A549 (cell line): ENCODE results near the gene ACOD1. TPM values are rescaled to one million over a fixed set of nuclear protein-coding genes. Genes with fewer than 3 reads are reported as not detected.

Source experiments
- ATAC-seq, 2 experiments: fragments of 200-7000 bp in 1 of 2; fragments of >200 bp in 1 of 2; cut with Nextera tagmentation in 1 of 2; cut with Tn5 transposase in 1 of 2; 3 replicates each; pipeline versions ENCODE4 v1.8.0 to v1.9.1; 2018 to 2020; ENCODE audit warnings: mild to moderate bottlenecking in 1 of 2, moderate library complexity in 1 of 2
- CTCF ChIA-PET: fragments of 300-600 bp; sonication (Branson Sonifier 250); formaldehyde crosslinking; extraction: SDS; loops from one replicate; lab custom pipeline; 2021; ENCODE audit warnings: antibody characterized with exemption, inconsistent platforms; lab: Yijun Ruan, JAX
- POLR2A ChIA-PET: fragments of 350-600 bp; formaldehyde crosslinking; extraction: SDS; loops from one replicate; lab custom pipeline; 2021; ENCODE audit warnings: antibody characterized with exemption, inconsistent platforms; lab: Yijun Ruan, JAX
- DNase-seq, 2 experiments: peaks; one replicate each; pipeline versions ENCODE4 v3.0.0 to v3.0.0-alpha.2; 2011 to 2016; ENCODE audit warnings: low read depth in 1 of 2, low spot score in 1 of 2
- FAIRE-seq: peaks from 2 replicates; lab custom pipeline; 2011; peaks lifted over from hg19 to GRCh38; lab: Jason Lieb, UNC
- H3K27ac ChIP-seq, 2 experiments: fragments of >200 bp; sonication (Bioruptor Twin); formaldehyde crosslinking; 3 replicates each; pipeline ENCODE4 v1.5.1; 2016 to 2017
- H3K4me1 ChIP-seq: fragments of >200 bp; sonication (Bioruptor Twin); formaldehyde crosslinking; 3 replicates; pipeline ENCODE4 v1.6.1; 2016
- H3K4me2 ChIP-seq: fragments of >200 bp; sonication (Bioruptor Twin); formaldehyde crosslinking; 3 replicates; pipeline ENCODE4 v1.6.1; 2016
- H3K4me3 ChIP-seq: fragments of >200 bp; sonication (Bioruptor Twin); formaldehyde crosslinking; 3 replicates; pipeline ENCODE4 v1.5.1; 2016
- H3K9me3 ChIP-seq: fragments of >200 bp; sonication (Bioruptor Twin); formaldehyde crosslinking; 3 replicates; pipeline ENCODE4 v1.6.1; 2016
- BCL3 ChIP-seq: fragments of >200 bp; sonication (Bioruptor Twin); formaldehyde crosslinking; IDR thresholded peaks from 3 replicates; pipeline ENCODE4 v1.6.1; 2016
- CEBPB ChIP-seq, 2 experiments: fragments of >200 bp in 1 of 2; sonication (Bioruptor Twin) in 1 of 2; formaldehyde crosslinking in 1 of 2; IDR thresholded peaks; 2 replicates each; pipeline ENCODE4 v1.6.1; 2012 to 2016
- CHD2 ChIP-seq: fragments of 150-350 bp; IDR thresholded peaks from 2 replicates; pipeline ENCODE4 v1.6.1; 2014; ENCODE audit warnings: low read length; ENCODE audit not compliant: partially characterized antibody
- E2F6 ChIP-seq: IDR thresholded peaks from 2 replicates; pipeline ENCODE4 v1.6.1; 2012; ENCODE audit warnings: low read depth, borderline replicate concordance
- HOXB13 ChIP-seq: fragments of 250-450 bp; sonication (Bioruptor Pico); IDR thresholded peaks from 2 replicates; pipeline ENCODE4 v1.5.0; 2020; ENCODE audit warnings: low read depth, mild to moderate bottlenecking, moderate library complexity
- JUN ChIP-seq, 2 experiments: fragments of >200 bp; sonication (Bioruptor Twin); formaldehyde crosslinking; IDR thresholded peaks; 2 replicates in 1 of 2; 3 replicates in 1 of 2; pipeline ENCODE4 v1.6.1; 2016 to 2017
- KDM5A ChIP-seq: fragments of 200-600 bp; sonication (generic); IDR thresholded peaks from 2 replicates; pipeline ENCODE4 v1.6.1; 2016; ENCODE audit warnings: antibody characterized with exemption, mild to moderate bottlenecking
- MAX ChIP-seq: IDR thresholded peaks from 2 replicates; pipeline ENCODE4 v1.6.1; 2012
- NFE2L2 ChIP-seq: fragments of 150-350 bp; conservative IDR thresholded peaks from 2 replicates; pipeline ENCODE4 v1.6.1; 2014; ENCODE audit warnings: low read length
- NR3C1 ChIP-seq: fragments of >200 bp; sonication (Bioruptor Twin); formaldehyde crosslinking; IDR thresholded peaks from 3 replicates; pipeline ENCODE4 v1.6.1; 2017
- PHF8 ChIP-seq: fragments of 200-600 bp; sonication (generic); IDR thresholded peaks from 2 replicates; pipeline ENCODE4 v1.6.1; 2016; ENCODE audit warnings: low read depth, mild to moderate bottlenecking, antibody characterized with exemption, moderate library complexity, borderline replicate concordance
- POLR2A ChIP-seq: IDR thresholded peaks from 2 replicates; pipeline ENCODE4 v1.6.1; 2012; ENCODE audit warnings: mild to moderate bottlenecking, low read length
- RAD21 ChIP-seq, 2 experiments: fragments of >200 bp in 1 of 2; sonication (Bioruptor Twin) in 1 of 2; formaldehyde crosslinking in 1 of 2; IDR thresholded peaks in 1 of 2; conservative IDR thresholded peaks in 1 of 2; 2 replicates in 1 of 2; 3 replicates in 1 of 2; pipeline ENCODE4 v1.6.1; 2012 to 2018; ENCODE audit warnings: inconsistent platforms in 1 of 2
- RARB ChIP-seq: fragments of 250-450 bp; sonication (Bioruptor Pico); IDR thresholded peaks from 2 replicates; pipeline ENCODE4 v1.8.0; 2021; ENCODE audit warnings: mild to moderate bottlenecking, moderate library complexity
- RFX5 ChIP-seq: fragments of 450-650 bp; IDR thresholded peaks from 2 replicates; pipeline ENCODE4 v1.7.1; 2014; ENCODE audit warnings: antibody characterized with exemption, mild to moderate bottlenecking, moderate library complexity
- RNF2 ChIP-seq: fragments of 200-600 bp; sonication (generic); IDR thresholded peaks from 2 replicates; pipeline ENCODE4 v1.6.1; 2016; ENCODE audit warnings: low read depth, mild to moderate bottlenecking, antibody characterized with exemption, moderate library complexity, borderline replicate concordance
- TP53 ChIP-seq: fragments of 250-450 bp; sonication (Bioruptor Pico); IDR thresholded peaks from 2 replicates; pipeline ENCODE4 v1.5.0; 2021; ENCODE audit warnings: mild to moderate bottlenecking, moderate library complexity
- USF2 ChIP-seq: fragments of 450-650 bp; IDR thresholded peaks from 2 replicates; pipeline ENCODE4 v1.6.1; 2014; ENCODE audit warnings: antibody characterized with exemption
- WGBS: methylation state at CpG from one replicate; pipeline ENCODE4 v1.1.6; 2017; ENCODE audit errors: missing lambda C conversion rate; 5-methylcytosine and 5-hydroxymethylcytosine counted together
- polyA plus RNA-seq, 4 experiments: library from polyadenylated mRNA; depleted of rRNA in 3 of 4; stranded (reverse); fragments of >200 nt; fragmentation: RNase III in 1 of 4; extraction: RNeasy Plus Mini Kit Qiagen cat#74134 plus additional on column Dnase treatment in 1 of 4; gene quantifications; 2 replicates in 3 of 4; 3 replicates in 1 of 4; pipeline ENCODE4 v1.2.3, GENCODE V29; 2011 to 2017

Gene ACOD1
- polyA plus RNA-seq, 2 of the 4 experiments (the other 2 are of a cell fraction): not detected

- DNase-seq (no peak), FAIRE-seq (no peak), ATAC-seq (no peak)
- TF ChIP-seq TP53 (CRISPR knock-in tag): no peak
- 67% methylated on average over 5 of the region's 5 CpGs for WGBS
- H3K9me3 ChIP-seq: no peaks in the 10 kb centered on the region
- CTCF ChIA-PET: no interaction called here
- POLR2A ChIA-PET: no interaction called here
- H3K27ac ChIP-seq: no peak overlapping the region
- H3K4me2 ChIP-seq: no peak overlapping the region
- H3K4me3 ChIP-seq: no peak overlapping the region
- H3K4me1 ChIP-seq: no peaks in the 10 kb centered on the region
Observed at GRCh38 chr13:76983676-76984075, 35.4 kb downstream of the ACOD1 start.

GRCh38 chr13:76991432-76991795 lies 43.1 kb downstream of the ACOD1 start:
- WGBS: 55% methylated on average over 15 of the region's 15 CpGs
- Histone ChIP-seq H3K27ac (peak overlapping the region; percentile 90 to 96), H3K4me2 (peak overlapping the region; percentile 86), H3K4me3 (peak overlapping the region; percentile 83), H3K9me3 (no peaks in the 10 kb centered on the region), H3K4me1 (peaks cover 8% of the 10 kb centered on the region; the same call in 1 of the 3 replicates)
- no peak for FAIRE-seq
- no peak for DNase-seq
- ChIA-PET POLR2A (interaction anchor here (0.9 to 2.9 kb wide), 3 partner anchors 14 to 280 kb away, joined by 3 to 10 read pairs (median 4); partner anchors contain the start of gene FBXL3), CTCF (interaction anchor here (2.2 to 2.6 kb wide), 2 partner anchors 11 kb away, joined by 5 to 14 read pairs; no protein-coding TSS in a partner anchor)
- ATAC-seq: peak in 1 of 2 experiments; percentile 21; a peak in 2 of 6 replicates
- TF ChIP-seq RARB (CRISPR knock-in tag) (no peak), NFE2L2 (no peak), CHD2 (no peak), RNF2 (no peak), NR3C1 (no peak), USF2 (no peak), KDM5A (no peak), HOXB13 (CRISPR knock-in tag) (no peak), RAD21 (conservative IDR thresholded peaks at IDR 0.05 in 1 of 2, IDR thresholded peaks at IDR 0.05 in 1 of 2) (no peak)
- TF ChIP-seq, all 56 proteins: peak for 0

- peak within 1 kb of the TSS; percentile 86 for H3K4me2 ChIP-seq
- POLR2A ChIA-PET: interaction anchor here (0.9 to 2.9 kb wide), 3 partner anchors 14 to 280 kb away, joined by 3 to 10 read pairs (median 4); partner anchors contain the start of gene FBXL3
- peaks cover 8% of the 10 kb centered on the region; the same call in 1 of the 3 replicates for H3K4me1 ChIP-seq
- peak within 1 kb of the TSS; percentile 90 to 96 for H3K27ac ChIP-seq
- ATAC-seq: peak; percentile 99
- TF ChIP-seq JUN (IDR thresholded peaks at IDR 0.05) (peak; percentile 35 to 60; a peak in 2 of 5 replicates), E2F6 (peak; percentile 80), POLR2A (peak; percentile 79), CEBPB (IDR thresholded peaks at IDR 0.05) (no peak), USF2 (no peak), MAX (peak; percentile 81), RFX5 (no peak), PHF8 (peak; percentile 85; the same call in 1 of the 2 replicates), BCL3 (peak; percentile 70; the same call in 2 of the 3 replicates)
- H3K4me3 ChIP-seq: peak within 1 kb of the TSS; percentile 83
- FAIRE-seq: no peak
- CTCF ChIA-PET: interaction anchor here (2.2 kb wide), 1 partner anchor 10 kb away, joined by 5 read pairs; no protein-coding TSS in a partner anchor
- H3K9me3 ChIP-seq: no peaks in the 10 kb centered on the region
- DNase-seq: peak; percentile 76 to 90
- WGBS: 3% methylated on average over 18 of the region's 73 CpGs
Observed at GRCh38 chr13:76991796-76992547, 43.7 kb downstream of the ACOD1 start, which contains the start of gene CLN5. CLN5 (plus strand) TSS chr13:76992081; CDS start chr13:76992099, 18 bp downstream.
